HEK293 (cell line): Measurements from ENCODE around the gene SETD2.

Source experiments
- KLF16 ChIP-seq: fragments of 450-650 bp; formaldehyde crosslinking; IDR thresholded peaks from 2 replicates; pipeline ENCODE4 v1.5.1; 2017; ENCODE audit warnings: missing biosample characterization, missing genetic modification characterization
- SP7 ChIP-seq: fragments of 450-650 bp; formaldehyde crosslinking; IDR thresholded peaks from 2 replicates; pipeline ENCODE4 v1.5.1; 2016; ENCODE audit warnings: missing biosample characterization, missing genetic modification characterization
- TCF7L2 ChIP-seq: IDR thresholded peaks from 2 replicates; pipeline ENCODE4 v1.6.1; 2011; ENCODE audit warnings: low read depth, mild to moderate bottlenecking, inconsistent platforms, low read length, moderate library complexity, borderline replicate concordance
- YY1 ChIP-seq: fragments of 450-650 bp; formaldehyde crosslinking; IDR thresholded peaks from 2 replicates; pipeline ENCODE4 v1.5.1; 2018; ENCODE audit warnings: missing biosample characterization, missing genetic modification characterization
- ZNF274 ChIP-seq, 2 experiments: fragments of 200-500 bp in 1 of 2; fragments of 450-650 bp in 1 of 2; sonication (Bioruptor generic) in 1 of 2; formaldehyde crosslinking in 1 of 2; IDR thresholded peaks; 2 replicates each; pipeline versions ENCODE4 v1.5.1 to v1.6.1; 2014 to 2016; ENCODE audit warnings: borderline replicate concordance in 1 of 2, inconsistent platforms in 1 of 2, low read length in 1 of 2, missing biosample characterization in 1 of 2, missing genetic modification characterization in 1 of 2
- ZNF394 ChIP-seq: fragments of 450-650 bp; formaldehyde crosslinking; IDR thresholded peaks from 2 replicates; pipeline ENCODE4 v1.5.1; 2016; ENCODE audit warnings: missing biosample characterization, missing genetic modification characterization, mild to moderate bottlenecking, moderate library complexity, borderline replicate concordance
- ZNF776 ChIP-seq: fragments of 450-650 bp; formaldehyde crosslinking; IDR thresholded peaks from 2 replicates; pipeline ENCODE4 v1.5.0; 2017; ENCODE audit warnings: missing biosample characterization, missing genetic modification characterization, borderline replicate concordance
- ZNF792 ChIP-seq: fragments of 450-650 bp; formaldehyde crosslinking; IDR thresholded peaks from 2 replicates; pipeline ENCODE4 v1.5.1; 2016; ENCODE audit warnings: missing biosample characterization, missing genetic modification characterization
- ZNF837 ChIP-seq: fragments of 450-650 bp; formaldehyde crosslinking; IDR thresholded peaks from 2 replicates; pipeline ENCODE4 v1.5.1; 2016; ENCODE audit warnings: missing biosample characterization, missing genetic modification characterization
- TF ChIP-seq, protein P1 (sequence below): fragments of 450-650 bp; formaldehyde crosslinking; IDR thresholded peaks from 2 replicates; pipeline ENCODE4 v1.5.1; 2016; ENCODE audit warnings: missing biosample characterization, missing genetic modification characterization
- TF ChIP-seq, protein P2 (sequence below): fragments of 450-650 bp; formaldehyde crosslinking; IDR thresholded peaks from 2 replicates; pipeline ENCODE4 v1.5.1; 2016; ENCODE audit warnings: missing biosample characterization, missing genetic modification characterization
- TF ChIP-seq, protein P3 (sequence below): fragments of 450-650 bp; formaldehyde crosslinking; IDR thresholded peaks from 2 replicates; pipeline ENCODE4 v1.5.1; 2017; ENCODE audit warnings: missing biosample characterization, missing genetic modification characterization
- TF ChIP-seq, protein P4 (sequence below): fragments of 450-650 bp; formaldehyde crosslinking; IDR thresholded peaks from 2 replicates; pipeline ENCODE4 v1.5.1; 2017; ENCODE audit warnings: missing biosample characterization, missing genetic modification characterization
- TF ChIP-seq, protein P5 (sequence below): fragments of 450-650 bp; formaldehyde crosslinking; IDR thresholded peaks from 2 replicates; pipeline ENCODE4 v1.5.1; 2016; ENCODE audit warnings: missing biosample characterization, missing genetic modification characterization

DNA sequence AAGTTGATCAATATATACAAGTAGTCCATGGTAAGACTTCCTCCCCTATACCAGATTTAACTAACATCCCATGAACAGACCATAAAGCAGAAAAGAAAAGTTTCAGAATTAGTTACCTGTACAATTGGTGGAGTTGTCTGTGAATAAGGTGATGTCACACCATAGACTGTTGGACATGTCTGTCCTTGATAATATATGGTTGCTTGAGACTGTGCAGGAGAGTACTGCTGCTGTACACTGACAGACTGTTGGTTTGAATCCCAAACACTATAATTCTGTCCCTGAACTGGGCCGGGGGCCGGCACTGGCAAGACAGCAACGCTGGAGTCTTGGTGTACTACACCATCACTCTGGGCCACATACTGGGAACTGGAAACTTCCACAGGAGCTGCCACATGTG lies 107.2 kb downstream of the SETD2 start:
- TF ChIP-seq, protein P1, sequence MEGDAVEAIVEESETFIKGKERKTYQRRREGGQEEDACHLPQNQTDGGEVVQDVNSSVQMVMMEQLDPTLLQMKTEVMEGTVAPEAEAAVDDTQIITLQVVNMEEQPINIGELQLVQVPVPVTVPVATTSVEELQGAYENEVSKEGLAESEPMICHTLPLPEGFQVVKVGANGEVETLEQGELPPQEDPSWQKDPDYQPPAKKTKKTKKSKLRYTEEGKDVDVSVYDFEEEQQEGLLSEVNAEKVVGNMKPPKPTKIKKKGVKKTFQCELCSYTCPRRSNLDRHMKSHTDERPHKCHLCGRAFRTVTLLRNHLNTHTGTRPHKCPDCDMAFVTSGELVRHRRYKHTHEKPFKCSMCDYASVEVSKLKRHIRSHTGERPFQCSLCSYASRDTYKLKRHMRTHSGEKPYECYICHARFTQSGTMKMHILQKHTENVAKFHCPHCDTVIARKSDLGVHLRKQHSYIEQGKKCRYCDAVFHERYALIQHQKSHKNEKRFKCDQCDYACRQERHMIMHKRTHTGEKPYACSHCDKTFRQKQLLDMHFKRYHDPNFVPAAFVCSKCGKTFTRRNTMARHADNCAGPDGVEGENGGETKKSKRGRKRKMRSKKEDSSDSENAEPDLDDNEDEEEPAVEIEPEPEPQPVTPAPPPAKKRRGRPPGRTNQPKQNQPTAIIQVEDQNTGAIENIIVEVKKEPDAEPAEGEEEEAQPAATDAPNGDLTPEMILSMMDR (tag by site-specific recombination): no peak
- TF ChIP-seq KLF16 (tag by site-specific recombination): no peak
- TF ChIP-seq SP7 (tag by site-specific recombination): no peak
- TF ChIP-seq YY1 (tag by site-specific recombination): no peak
- no peak for TF ChIP-seq ZNF837 (tag by site-specific recombination)
- TF ChIP-seq, protein P2, sequence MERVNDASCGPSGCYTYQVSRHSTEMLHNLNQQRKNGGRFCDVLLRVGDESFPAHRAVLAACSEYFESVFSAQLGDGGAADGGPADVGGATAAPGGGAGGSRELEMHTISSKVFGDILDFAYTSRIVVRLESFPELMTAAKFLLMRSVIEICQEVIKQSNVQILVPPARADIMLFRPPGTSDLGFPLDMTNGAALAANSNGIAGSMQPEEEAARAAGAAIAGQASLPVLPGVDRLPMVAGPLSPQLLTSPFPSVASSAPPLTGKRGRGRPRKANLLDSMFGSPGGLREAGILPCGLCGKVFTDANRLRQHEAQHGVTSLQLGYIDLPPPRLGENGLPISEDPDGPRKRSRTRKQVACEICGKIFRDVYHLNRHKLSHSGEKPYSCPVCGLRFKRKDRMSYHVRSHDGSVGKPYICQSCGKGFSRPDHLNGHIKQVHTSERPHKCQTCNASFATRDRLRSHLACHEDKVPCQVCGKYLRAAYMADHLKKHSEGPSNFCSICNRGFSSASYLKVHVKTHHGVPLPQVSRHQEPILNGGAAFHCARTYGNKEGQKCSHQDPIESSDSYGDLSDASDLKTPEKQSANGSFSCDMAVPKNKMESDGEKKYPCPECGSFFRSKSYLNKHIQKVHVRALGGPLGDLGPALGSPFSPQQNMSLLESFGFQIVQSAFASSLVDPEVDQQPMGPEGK (tag by site-specific recombination): no peak
- TF ChIP-seq, protein P3, sequence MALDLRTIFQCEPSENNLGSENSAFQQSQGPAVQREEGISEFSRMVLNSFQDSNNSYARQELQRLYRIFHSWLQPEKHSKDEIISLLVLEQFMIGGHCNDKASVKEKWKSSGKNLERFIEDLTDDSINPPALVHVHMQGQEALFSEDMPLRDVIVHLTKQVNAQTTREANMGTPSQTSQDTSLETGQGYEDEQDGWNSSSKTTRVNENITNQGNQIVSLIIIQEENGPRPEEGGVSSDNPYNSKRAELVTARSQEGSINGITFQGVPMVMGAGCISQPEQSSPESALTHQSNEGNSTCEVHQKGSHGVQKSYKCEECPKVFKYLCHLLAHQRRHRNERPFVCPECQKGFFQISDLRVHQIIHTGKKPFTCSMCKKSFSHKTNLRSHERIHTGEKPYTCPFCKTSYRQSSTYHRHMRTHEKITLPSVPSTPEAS (tag by site-specific recombination): no peak
- TF ChIP-seq ZNF274 (IDR thresholded peaks at IDR 0.05; ENCODE audit: low read length): no peak
- no peak for TF ChIP-seq ZNF274 (tag by site-specific recombination; IDR thresholded peaks at IDR 0.05; ENCODE audit: borderline replicate concordance)
- no peak for TF ChIP-seq ZNF394 (tag by site-specific recombination)
- TF ChIP-seq, protein P4, sequence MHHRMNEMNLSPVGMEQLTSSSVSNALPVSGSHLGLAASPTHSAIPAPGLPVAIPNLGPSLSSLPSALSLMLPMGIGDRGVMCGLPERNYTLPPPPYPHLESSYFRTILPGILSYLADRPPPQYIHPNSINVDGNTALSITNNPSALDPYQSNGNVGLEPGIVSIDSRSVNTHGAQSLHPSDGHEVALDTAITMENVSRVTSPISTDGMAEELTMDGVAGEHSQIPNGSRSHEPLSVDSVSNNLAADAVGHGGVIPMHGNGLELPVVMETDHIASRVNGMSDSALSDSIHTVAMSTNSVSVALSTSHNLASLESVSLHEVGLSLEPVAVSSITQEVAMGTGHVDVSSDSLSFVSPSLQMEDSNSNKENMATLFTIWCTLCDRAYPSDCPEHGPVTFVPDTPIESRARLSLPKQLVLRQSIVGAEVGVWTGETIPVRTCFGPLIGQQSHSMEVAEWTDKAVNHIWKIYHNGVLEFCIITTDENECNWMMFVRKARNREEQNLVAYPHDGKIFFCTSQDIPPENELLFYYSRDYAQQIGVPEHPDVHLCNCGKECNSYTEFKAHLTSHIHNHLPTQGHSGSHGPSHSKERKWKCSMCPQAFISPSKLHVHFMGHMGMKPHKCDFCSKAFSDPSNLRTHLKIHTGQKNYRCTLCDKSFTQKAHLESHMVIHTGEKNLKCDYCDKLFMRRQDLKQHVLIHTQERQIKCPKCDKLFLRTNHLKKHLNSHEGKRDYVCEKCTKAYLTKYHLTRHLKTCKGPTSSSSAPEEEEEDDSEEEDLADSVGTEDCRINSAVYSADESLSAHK (tag by site-specific recombination): no peak
- no peak for TF ChIP-seq TCF7L2
- TF ChIP-seq ZNF792: no peak
- no peak for TF ChIP-seq ZNF776
- TF ChIP-seq, protein P5, sequence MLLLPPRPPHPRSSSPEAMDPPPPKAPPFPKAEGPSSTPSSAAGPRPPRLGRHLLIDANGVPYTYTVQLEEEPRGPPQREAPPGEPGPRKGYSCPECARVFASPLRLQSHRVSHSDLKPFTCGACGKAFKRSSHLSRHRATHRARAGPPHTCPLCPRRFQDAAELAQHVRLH: no peak
